ENCODE data around the gene OBI1.
"Not testable (repeated sequence)": the region's sequence is repeated elsewhere in the genome, so short reads cannot be mapped to it uniquely, and the experiment has no call there.

OBI1 gene

GRCh38 chr13:78650717-78651083 is 8.3 kb downstream of the OBI1 start:
- in situ Hi-C loops (cut with HindIII; ENCODE audit: low sequenced_read_pairs) = no loop called here

- in situ Hi-C loops (cut with HindIII; ENCODE audit: low sequenced_read_pairs) = no loop called here
Observed at GRCh38 chr13:78649997-78650716, 8.8 kb downstream of the OBI1 start.

- in situ Hi-C loops (cut with HindIII; ENCODE audit: low sequenced_read_pairs) = not testable (repeated sequence)
Observed at GRCh38 chr13:78647109-78647678, 11.8 kb downstream of the OBI1 start.

DNA sequence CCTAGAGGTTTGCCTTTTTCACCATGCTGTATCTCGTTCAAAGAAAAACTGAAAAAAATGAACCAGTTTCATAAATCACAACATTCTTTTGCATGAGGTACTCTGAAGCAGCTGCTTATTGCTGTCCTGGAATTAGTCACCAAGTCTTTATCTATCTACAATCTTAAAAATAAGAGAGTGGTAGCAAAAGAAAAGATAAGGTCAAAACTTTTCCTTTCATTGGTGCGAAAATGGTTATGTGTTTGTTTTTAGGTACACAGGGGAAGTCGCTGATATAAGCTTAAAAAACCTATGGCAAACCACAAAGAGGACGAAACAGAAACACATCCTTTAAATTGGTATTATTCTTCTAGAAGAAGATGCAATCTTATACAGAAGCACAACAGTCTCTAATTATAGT is 20.7 kb downstream of the OBI1 start:
- in situ Hi-C loops (cut with HindIII; ENCODE audit: low sequenced_read_pairs) = no loop called here

DNA sequence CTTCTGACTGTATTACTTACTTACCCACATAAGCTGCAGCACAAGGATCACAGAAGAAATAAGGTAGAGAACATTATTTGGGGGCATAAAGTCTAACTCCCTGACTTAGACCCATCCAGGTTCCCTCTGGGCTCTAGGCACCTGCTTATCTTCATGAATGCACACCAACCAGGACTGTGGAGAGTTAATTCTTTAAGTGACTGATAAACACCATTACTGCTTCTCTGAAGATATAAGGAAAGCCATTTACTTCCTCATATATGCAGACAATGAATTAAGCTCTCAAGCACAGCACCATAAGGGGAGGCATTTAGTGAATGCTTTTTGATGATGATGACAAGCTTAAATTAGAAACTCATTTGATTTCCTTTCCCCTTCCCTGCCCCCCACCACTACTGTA is 22.5 kb downstream of the OBI1 start:
- in situ Hi-C loops (cut with HindIII; ENCODE audit: low sequenced_read_pairs) = no loop called here

DNA sequence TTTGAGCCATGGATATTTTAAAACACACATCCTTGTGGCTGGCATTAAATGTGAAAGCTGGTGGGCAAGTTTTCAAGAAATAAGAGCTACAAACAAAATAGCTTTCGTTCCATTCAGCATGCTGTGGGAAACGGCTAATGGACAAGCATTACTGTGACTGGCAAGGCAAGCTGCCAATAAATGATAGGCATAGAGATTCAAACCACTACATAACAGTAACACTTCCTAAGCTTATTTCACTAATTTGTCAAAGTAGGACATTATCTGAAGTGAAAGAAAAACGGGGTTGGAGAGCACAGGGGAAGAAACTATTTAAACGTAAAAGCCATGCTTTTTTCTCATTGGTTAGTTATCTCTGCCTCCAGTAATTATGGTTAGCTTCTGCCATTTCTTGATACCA is 26.0 kb downstream of the OBI1 start:
- in situ Hi-C loops (cut with HindIII; ENCODE audit: low sequenced_read_pairs) = no loop called here

DNA sequence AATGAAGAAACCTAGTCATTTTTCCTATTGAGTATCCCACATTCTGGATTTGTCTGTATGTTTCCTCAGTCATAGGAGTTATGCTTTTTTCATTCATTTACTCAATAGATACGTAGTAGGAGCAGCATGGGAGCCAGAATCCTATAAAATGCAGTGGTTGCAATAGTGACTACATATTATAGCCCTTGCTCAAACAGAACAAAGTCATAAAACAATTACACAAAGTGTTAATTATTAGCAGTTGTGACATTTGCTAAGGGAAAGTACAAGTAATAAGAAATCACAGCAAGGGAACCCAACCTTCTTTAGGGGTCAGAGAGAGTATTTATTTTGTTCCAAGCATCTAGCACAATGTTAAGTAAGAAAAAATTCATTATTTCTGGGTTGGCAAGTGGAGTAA is 27.9 kb downstream of the OBI1 start:
- in situ Hi-C loops (cut with HindIII; ENCODE audit: low sequenced_read_pairs) = no loop called here

DNA sequence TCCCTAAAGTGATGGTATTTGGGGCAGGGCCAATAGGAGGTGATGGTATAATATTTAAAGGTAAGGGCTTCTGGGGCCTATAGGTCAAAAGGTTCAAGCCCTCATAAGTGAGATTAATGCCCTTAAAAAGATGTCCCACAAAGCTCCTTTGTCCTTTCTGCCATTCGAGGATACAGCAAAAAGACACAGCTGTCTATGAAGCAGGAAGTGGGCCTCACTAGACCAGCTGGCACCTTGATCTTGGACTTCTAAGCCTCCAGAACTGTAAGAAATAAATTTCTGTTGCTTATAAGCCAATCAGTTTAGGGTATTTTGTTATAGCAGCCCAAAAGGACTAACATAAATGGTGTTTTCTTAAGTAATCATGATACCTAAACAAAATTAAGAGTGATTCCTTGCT is 28.4 kb downstream of the OBI1 start:
- in situ Hi-C loops (cut with HindIII; ENCODE audit: low sequenced_read_pairs) = no loop called here

DNA sequence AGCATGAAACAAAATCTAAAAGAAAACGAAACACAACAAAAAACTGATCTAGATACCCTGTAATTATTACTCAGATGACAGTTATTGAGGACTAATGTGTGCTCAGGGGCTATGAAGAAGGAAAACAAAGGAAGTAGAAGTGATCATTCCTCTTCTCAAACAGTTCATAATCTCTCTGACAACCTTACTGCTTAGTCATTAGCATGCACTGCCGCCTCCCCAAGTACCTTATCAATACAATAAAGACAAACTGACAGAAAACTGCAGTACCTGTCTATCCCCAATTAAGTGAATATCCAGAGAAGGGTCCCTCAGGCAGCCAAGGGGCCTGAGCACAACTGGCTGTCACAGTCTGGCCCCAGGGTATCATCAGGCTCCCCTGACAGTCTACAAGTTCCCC is 33.6 kb downstream of the OBI1 start:
- in situ Hi-C loops (cut with HindIII; ENCODE audit: low sequenced_read_pairs) = no loop called here

DNA sequence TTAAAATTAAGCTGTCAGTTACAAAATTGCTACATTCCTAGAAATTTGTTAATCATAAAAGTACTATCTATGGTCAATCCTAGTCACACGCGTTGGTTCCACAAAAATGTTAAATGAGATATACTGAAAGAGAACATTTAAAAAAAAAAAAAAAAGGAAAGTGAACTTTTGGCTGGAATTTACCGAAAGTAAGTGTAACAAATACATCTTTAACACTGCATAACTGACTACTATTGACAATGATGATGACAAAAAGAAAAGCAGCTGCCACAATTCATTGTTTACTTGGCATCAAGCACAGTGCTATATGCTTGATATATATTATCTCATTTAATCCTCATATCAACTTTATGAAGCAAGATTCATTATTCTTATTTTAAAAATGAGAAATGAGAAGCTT is 35.8 kb downstream of the OBI1 start:
- in situ Hi-C loops (cut with HindIII; ENCODE audit: low sequenced_read_pairs) = no loop called here

DNA sequence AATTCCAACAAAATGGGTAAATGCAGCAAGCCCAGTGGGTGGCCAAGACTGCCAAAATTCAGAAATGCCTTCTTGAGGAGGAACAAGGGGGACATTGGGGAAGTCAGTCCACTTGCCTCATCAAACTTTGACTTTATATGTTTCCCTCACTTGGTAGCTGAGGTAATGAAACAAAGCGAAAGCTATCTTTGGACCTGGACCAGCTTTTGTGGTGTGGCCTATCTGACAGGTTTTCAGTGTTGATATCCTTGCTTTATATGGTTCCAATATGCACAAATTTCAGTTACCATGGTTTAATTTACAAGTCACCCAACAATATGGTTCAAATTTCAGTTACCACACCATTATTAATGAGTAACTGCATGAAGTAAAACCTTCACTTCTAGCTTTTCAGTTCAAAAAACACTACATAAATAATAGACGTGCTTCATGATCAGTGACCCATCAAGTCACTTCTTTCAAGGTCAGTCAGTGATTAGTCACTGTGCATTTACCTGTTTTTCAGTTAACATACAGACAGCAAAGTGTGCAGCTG is 38.0 kb downstream of the OBI1 start:
- in situ Hi-C loops (cut with HindIII; ENCODE audit: low sequenced_read_pairs) = no loop called here

DNA sequence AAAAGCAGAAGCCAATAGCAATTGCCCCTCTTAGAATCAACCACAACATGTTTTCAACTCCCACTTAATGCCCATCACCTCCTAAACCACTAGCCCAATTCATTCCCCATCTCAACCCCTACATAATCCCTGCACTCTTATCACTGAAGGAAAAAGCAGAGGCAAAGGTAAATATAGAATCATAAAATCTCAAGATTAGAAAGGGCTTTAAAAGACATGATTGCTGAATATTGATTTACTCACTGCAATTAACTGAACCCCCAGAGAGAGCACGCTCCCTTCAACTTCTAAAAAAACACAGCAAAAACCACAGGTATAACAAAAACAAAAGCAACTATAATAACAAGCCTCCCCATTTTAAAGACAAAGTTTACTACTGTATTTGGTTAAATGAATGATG is 40.5 kb downstream of the OBI1 start:
- in situ Hi-C loops (cut with HindIII; ENCODE audit: low sequenced_read_pairs) = no loop called here

DNA sequence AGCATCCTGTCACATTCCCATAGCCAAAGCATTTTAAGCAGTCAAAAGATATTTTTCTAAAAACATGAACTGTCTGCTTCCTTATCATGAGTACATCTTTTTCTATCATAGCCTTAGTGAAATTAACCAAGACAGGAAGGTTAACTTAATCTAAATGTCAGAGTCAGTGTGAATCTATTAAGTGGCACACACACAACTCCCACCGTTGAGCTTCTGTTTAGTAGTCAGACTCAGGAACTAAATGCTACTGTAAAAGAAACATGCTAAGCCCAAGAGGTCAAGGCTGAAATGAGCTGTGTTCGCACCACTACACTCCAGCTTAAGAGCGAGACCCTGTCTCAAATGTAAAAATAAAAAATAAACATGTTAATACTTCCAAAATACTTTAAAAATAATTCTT is 47.9 kb downstream of the OBI1 start:
- in situ Hi-C loops (cut with HindIII; ENCODE audit: low sequenced_read_pairs) = no loop called here

DNA sequence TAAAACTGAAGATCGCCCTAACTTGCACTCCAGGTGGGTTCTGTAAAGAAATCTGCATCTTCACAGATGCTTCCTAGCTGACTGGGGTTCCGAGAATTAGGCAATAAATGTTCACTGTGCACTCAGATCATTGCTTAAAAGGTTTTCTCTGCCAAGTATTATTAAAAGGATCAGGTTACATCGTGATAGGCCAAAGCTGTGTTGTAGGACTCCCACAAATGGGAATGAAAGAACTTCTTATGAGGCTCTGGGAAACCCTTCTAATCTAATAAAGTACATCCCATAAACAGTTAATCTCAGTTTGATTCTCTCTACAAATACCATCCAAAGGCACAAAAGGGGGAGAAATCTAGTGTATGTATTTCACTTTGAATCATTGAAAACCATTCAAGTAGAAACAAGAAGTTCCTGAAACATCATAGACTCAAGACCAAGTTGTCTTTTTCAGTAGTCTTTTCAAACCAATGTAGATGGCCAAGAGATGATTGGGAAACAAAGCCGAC is 48.5 kb downstream of the OBI1 start:
- in situ Hi-C loops (cut with HindIII; ENCODE audit: low sequenced_read_pairs) = no loop called here

DNA sequence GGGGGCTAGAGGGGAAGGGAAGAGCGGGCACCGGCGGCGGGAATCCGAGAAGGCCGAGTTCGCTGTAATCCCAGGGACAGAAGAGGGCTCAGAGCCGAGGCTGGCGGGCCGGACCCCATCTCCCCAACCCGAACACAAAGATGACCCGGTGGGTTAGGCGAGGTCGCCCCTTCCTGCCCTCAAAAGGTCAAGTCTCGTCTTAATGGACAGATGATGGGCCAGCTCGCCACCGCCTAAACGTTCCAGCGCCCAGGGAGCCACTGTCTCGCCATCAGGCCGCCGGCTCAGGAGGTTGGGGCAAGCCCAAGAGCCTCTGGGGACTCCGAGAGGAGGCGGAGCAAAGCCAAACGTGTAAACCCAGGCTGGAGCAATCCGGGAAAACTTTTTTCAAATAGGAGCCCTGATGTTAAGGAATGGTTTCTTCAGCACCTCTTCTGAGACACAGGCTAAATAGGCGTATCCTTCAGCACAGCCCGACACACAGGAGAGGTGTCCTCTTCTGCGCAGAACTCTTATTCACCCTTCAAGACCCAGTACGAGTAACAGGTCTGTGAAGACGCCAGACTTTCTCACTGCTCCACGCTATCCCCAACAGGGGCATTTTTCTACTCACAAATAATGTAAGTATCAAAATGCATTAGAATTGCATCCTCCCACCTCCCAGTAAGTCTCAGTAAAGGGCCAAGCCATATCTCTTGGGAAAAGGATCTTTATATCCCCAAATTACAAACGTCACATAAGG is 49.3 kb downstream of the OBI1 start:
- in situ Hi-C loops (cut with HindIII; ENCODE audit: low sequenced_read_pairs) = no loop called here

DNA sequence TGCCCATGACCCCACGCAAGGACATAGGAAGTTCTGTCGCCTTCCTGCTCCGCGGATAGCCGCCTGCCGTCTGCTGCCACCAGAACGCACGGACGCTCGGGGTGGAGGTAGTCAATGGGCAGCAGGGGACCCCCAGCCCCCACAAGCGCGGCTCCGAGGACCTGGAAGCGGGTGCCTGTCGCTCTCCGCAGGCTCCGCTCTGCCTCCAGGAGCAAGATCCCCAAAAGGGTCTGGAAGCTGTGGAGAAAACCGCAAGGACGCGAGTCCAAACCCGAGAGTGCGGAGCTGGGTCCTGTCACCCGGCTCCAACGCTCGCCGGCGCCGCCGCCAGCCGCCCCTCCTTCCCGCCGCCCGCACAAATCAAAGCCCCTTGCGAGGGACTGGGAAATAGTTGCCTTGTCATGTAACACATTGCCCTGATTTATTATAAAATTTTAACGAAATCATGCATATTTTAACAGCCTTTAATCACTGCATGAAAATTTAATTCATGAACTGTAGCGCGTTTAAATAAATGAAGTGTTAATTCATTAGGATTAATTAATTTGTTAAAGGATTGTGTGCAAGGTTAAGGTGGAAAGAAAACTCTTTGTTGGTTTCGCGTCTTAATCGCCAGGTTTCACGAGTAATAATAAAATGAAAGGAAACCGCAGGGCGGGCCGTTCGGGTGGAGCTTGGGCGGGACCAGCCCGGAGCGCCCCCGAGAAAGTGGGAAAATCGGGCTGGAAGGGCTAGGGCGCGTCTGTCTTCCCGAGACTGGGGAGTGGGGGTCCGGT is 50.1 kb downstream of the OBI1 start:
- in situ Hi-C loops (cut with HindIII; ENCODE audit: low sequenced_read_pairs) = no loop called here

DNA sequence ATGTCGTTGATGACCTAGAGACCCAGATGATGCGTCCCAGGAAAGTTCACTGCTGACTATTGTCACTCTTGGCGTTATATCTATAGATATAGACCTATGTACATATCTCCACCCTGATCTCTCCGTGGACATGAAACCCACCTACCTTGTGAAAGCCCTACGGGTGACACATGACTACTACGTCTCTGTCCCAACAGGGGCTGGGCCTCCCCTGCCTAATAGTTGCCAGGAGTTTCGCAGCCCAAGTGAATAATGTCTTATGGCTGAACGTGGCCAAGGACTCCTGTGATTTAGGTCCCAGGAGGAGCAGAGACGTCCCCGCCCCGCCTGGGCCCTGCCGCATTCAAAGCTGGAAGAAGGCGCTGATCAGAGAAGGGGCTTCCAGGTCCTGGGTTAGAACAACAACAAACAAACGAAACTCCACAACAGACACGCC is 50.7 kb downstream of the OBI1 start:
- in situ Hi-C loops (cut with HindIII; ENCODE audit: low sequenced_read_pairs) = no loop called here

DNA sequence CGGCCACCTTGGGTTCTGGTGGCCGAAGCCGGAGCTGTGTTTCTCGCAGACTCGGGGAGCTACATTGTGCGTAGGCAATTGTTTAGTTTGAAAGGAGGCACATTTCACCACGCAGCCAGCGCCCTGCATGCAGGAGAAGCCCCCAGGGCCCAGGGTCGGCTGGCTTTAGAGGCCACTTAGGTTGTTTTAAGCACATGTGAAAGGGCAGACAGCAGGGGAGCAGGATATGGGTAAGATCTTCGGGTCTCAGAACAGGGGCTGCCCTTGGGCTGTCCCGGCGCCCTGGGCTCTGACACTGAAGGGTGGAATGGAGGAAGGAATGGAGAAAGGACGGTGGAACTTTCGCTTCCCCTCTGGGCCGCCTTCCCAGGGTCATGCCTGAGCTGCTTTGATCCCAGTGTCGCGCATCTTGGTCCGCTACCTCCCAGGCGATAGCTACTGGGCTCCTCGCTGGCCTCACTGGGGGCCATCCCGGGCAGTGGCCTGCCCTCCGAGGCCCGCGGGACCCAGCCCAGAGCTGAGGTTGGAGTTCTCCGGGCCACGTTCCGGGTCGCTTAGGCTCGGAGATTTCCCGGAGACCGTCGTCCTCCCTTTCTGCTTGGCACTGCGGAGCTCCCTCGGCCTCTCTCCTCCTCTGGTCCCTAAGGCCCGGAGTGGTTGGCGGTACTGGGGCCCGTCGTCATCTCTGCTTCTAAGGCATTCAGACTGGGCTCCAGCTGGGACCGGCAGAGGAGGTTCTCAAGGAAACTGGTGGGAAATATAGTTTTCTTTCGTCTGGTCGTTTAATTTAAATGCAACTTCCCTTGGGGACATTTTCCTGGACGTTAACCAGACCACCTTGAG is 51.3 kb downstream of the OBI1 start:
- in situ Hi-C loops (cut with HindIII; ENCODE audit: low sequenced_read_pairs) = no loop called here

DNA sequence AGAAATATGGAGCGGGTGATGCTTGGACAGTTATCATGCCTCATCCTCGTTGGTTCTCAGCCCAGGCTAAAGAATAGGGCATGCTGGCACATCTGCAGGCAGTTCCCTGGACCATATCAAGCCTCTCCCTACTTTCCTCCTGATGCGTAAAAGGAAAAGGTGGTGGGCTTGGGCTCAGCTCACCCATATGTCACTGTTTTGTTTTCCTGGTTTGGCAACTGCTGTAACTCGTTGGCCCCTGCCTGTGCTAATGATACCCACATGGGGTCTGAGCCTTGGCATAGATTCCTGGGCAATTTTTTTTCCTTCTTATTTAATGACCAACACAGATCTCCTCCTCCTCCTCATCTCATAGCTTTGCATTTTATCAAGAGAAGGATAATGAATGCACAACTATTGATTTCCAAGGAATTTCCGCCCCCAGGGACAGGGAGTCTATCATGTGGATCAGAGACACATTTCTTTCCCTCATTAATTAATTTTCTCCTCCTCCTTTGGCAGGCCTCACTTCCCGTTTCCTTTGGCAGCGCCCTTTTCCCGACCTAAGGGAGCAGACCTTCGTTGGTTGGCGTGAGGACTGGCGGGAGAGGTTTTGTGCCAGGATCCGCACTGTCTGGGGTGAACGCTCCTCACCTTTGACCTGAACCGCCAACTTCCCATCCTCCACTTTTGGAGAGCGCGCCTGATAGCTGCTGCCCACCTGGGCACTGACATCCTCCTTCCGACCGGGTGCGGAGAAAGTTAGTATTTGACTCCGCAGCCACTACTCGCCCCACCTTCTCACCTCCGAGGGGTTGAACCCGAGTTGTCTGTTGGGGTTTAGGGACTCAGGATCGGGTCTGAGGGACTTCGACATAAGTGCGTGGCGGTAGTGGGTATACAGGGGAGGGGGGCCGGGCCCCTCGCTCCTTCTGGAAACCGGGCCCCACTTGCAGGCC is 52.2 kb downstream of the OBI1 start:
- in situ Hi-C loops (cut with HindIII; ENCODE audit: low sequenced_read_pairs) = no loop called here
